ENCODE data around the gene AIRE.

DNA sequence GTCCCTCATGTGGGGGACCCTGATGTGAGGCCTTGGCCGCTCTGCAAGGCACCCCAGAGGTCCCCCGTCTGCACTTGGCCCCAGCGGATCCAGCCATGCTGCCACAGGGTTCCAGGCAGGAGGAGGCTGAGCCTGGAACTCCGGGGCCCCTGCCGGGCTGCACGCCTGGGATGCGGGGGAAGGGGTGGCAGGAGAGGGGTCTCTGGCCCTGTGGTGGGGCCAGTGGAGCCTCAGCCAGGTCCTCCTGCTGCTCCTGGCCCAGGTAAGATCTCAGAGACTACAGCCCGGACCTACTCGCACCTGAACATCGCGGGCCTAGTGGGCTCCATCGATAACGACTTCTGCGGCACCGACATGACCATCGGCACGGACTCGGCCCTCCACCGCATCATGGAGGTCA, 27.0 kb downstream of the AIRE start:
- TF ChIP-seq CTCF (IDR thresholded peaks at IDR 0.05) = no peak
- no peak for TF ChIP-seq POLR2A (IDR thresholded peaks at IDR 0.05)
